ENCODE data around the gene NDUFB6. TPM values are rescaled to one million over a fixed set of nuclear protein-coding genes. Genes with fewer than 3 reads are reported as not detected.

NDUFB6 gene
- total and polyA plus RNA-seq, 10 of the 15 experiments (the other 5 are each of a cell fraction or from before 2014, with no cell fraction given), result 26.3 to 269 (median 61.4) TPM

GRCh38 chr9:32603914-32604852 is 31.2 kb upstream of the NDUFB6 start:
- ChIA-PET RAD21 (ENCODE audit: unreplicated experiment) (interaction anchor here (0.7 kb wide), 1 partner anchor 24 kb away, joined by 5 read pairs; no protein-coding TSS in a partner anchor), CTCF (interaction anchor here (0.8 to 4.1 kb wide), 5 partner anchors 10 to 364 kb away, joined by 3 to 21 read pairs (median 5); no protein-coding TSS in a partner anchor), SMC1A (ENCODE audit: uncharacterized antibody, unreplicated experiment) (interaction anchor here (0.6 to 1.0 kb wide), 2 partner anchors 25 to 538 kb away, joined by 3 to 4 read pairs; no protein-coding TSS in a partner anchor), POLR2A (no interaction called here)
- TF ChIP-seq RUNX3 (IDR thresholded peaks at IDR 0.05; ENCODE audit: low read length), result no peak
- no peak for TF ChIP-seq RFX5 (IDR thresholded peaks at IDR 0.05; ENCODE audit: low read depth, low read length)
- TF ChIP-seq MLLT1 (IDR thresholded peaks at IDR 0.05), result no peak
- TF ChIP-seq BCL11A (IDR thresholded peaks at IDR 0.05; ENCODE audit: low read depth, low read length), result no peak
- TF ChIP-seq HDAC6 (IDR thresholded peaks at IDR 0.05; ENCODE audit: unreplicated experiment), result no peak
- TF ChIP-seq, protein P1, sequence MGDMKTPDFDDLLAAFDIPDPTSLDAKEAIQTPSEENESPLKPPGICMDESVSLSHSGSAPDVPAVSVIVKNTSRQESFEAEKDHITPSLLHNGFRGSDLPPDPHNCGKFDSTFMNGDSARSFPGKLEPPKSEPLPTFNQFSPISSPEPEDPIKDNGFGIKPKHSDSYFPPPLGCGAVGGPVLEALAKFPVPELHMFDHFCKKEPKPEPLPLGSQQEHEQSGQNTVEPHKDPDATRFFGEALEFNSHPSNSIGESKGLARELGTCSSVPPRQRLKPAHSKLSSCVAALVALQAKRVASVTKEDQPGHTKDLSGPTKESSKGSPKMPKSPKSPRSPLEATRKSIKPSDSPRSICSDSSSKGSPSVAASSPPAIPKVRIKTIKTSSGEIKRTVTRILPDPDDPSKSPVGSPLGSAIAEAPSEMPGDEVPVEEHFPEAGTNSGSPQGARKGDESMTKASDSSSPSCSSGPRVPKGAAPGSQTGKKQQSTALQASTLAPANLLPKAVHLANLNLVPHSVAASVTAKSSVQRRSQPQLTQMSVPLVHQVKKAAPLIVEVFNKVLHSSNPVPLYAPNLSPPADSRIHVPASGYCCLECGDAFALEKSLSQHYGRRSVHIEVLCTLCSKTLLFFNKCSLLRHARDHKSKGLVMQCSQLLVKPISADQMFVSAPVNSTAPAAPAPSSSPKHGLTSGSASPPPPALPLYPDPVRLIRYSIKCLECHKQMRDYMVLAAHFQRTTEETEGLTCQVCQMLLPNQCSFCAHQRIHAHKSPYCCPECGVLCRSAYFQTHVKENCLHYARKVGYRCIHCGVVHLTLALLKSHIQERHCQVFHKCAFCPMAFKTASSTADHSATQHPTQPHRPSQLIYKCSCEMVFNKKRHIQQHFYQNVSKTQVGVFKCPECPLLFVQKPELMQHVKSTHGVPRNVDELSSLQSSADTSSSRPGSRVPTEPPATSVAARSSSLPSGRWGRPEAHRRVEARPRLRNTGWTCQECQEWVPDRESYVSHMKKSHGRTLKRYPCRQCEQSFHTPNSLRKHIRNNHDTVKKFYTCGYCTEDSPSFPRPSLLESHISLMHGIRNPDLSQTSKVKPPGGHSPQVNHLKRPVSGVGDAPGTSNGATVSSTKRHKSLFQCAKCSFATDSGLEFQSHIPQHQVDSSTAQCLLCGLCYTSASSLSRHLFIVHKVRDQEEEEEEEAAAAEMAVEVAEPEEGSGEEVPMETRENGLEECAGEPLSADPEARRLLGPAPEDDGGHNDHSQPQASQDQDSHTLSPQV (IDR thresholded peaks at IDR 0.05), result no peak
- TF ChIP-seq HDAC2 (IDR thresholded peaks at IDR 0.05), result no peak
- 0 out of 2 replicates have a peak, but pooled peaks have one; percentile 16 for TF ChIP-seq DPF2 (IDR thresholded peaks at IDR 0.05)
- 0 out of 2 replicates have a peak, but pooled peaks have one; percentile 31 for TF ChIP-seq TCF3 (IDR thresholded peaks at IDR 0.05; ENCODE audit: borderline replicate concordance, insufficient read depth, low read depth, low read length)
- TF ChIP-seq KAT2A (conservative IDR thresholded peaks at IDR 0.05; ENCODE audit: control insufficient read depth, low read depth, low read length), result no peak
- TF ChIP-seq NFYA (IDR thresholded peaks at IDR 0.05; ENCODE audit: borderline replicate concordance, low read depth, low read length), result no peak
- peak; percentile 62; the same call in 1 of the 2 replicates for TF ChIP-seq SPI1 (IDR thresholded peaks at IDR 0.05; ENCODE audit: borderline replicate concordance, insufficient read depth, low read depth, low read length)
- TF ChIP-seq SREBF2 (IDR thresholded peaks at IDR 0.05; ENCODE audit: low read length), result no peak
- no peak for TF ChIP-seq ZNF207 (IDR thresholded peaks at IDR 0.05; ENCODE audit: borderline replicate concordance)
- no peak for TF ChIP-seq FOXK2 (IDR thresholded peaks at IDR 0.05)
- Histone ChIP-seq H3K27ac (ENCODE audit: control insufficient read depth, insufficient read depth) (no peak overlapping the region), H3K4me2 (ENCODE audit: control insufficient read depth, insufficient read depth) (no peak overlapping the region), H3K36me3 (ENCODE audit: control insufficient read depth in 2 of 2, insufficient read depth in 2 of 2, low read length in 1 of 2) (no peaks in the 10 kb centered on the region), H3K79me2 (ENCODE audit: control insufficient read depth, insufficient read depth, low read length) (no peaks in the 10 kb centered on the region), H2AFZ (ENCODE audit: control insufficient read depth, low read depth, low read length) (no peak overlapping the region), H3K27me3 (replicated peaks in 1 of 2; ENCODE audit: control insufficient read depth in 2 of 2, insufficient read depth in 2 of 2, low read length in 1 of 2) (no peaks in the 10 kb centered on the region; a peak in 1 of 4 replicates), H3K9me3 (replicated peaks; ENCODE audit: control insufficient read depth, insufficient read depth, low read length) (no peaks in the 10 kb centered on the region), H3K4me1 (ENCODE audit: control insufficient read depth, insufficient read depth, low read length) (peaks cover 3% of the 10 kb centered on the region), H3K4me3 (no peak overlapping the region), H3K9ac (ENCODE audit: control insufficient read depth, insufficient read depth, low read length) (no peak overlapping the region), H4K20me1 (ENCODE audit: control insufficient read depth, insufficient read depth) (no peaks in the 10 kb centered on the region)
- in situ Hi-C loops (cut with MboI) (no loop called here), intact Hi-C loops (cut with micrococcal nuclease; ENCODE audit: unreplicated experiment) (no loop called here)
- no TSS peak for BruUV-seq (replicated peaks)
- ATAC-seq (peak; percentile 79), FAIRE-seq (no peak), DNase-seq (ENCODE audit: low read depth, low spot score) (no peak)
- 26% methylated on average over 12 of the region's 12 CpGs for WGBS (ENCODE audit: insufficient coverage, insufficient replicate concordance, low lambda C conversion rate, missing lambda C conversion rate)

All from GM12878 (cell line).